HepG2 (cell line): ENCODE measurements around the gene MAN1A2. TPM values are rescaled to one million over a fixed set of nuclear protein-coding genes. Genes with fewer than 3 reads are reported as not detected.

Source experiments
- ATAC-seq: fragments of 200-7000 bp; cut with Tn5 transposase; 3 replicates; pipeline ENCODE4 v1.9.1; 2020; ENCODE audit warnings: mild to moderate bottlenecking, moderate library complexity
- BruUV-seq: library from RNA; stranded (reverse); fragments of 400-500 nt; replicated peaks from 2 replicates; lab custom pipeline; 2021; lab: Mats Ljungman, UMichigan
- CTCF ChIA-PET: fragments of 300-600 bp; formaldehyde crosslinking; extraction: SDS; loops from one replicate; lab custom pipeline; 2021; ENCODE audit warnings: low total read pairs, inconsistent platforms, low intra/inter-chr PET ratio; lab: Yijun Ruan, JAX
- POLR2A ChIA-PET: fragments of 350-600 bp; sonication (Branson Sonifier 250); formaldehyde crosslinking; loops from one replicate; lab custom pipeline; 2020; ENCODE audit warnings: antibody characterized with exemption, inconsistent platforms; lab: Yijun Ruan, JAX
- DNase-seq: peaks from one replicate; pipeline ENCODE4 v3.0.0-alpha.2; 2015; ENCODE audit warnings: low spot score
- FAIRE-seq: peaks from 3 replicates; lab custom pipeline; 2011; peaks lifted over from hg19 to GRCh38; lab: Jason Lieb, UNC
- H2AFZ ChIP-seq: one replicate; pipeline ENCODE4 v1.6.1; 2011; ENCODE audit warnings: low read length, inconsistent platforms
- H3K27ac ChIP-seq: fragments of 300-600 bp; 3 replicates; pipeline ENCODE4 v1.8.0; 2011; ENCODE audit warnings: mixed run types, mild to moderate bottlenecking, mixed read lengths, low read length, inconsistent platforms; ENCODE audit not compliant: insufficient read depth; ENCODE audit errors: extremely low read length
- H3K27me3 ChIP-seq, 2 experiments: fragments of 200-600 bp in 1 of 2; 2 replicates in 1 of 2; 3 replicates in 1 of 2; pipeline versions ENCODE4 v1.6.0 to v1.8.0; 2011; ENCODE audit warnings: low read length in 2 of 2, mild to moderate bottlenecking in 2 of 2, moderate library complexity in 2 of 2, inconsistent platforms in 1 of 2; ENCODE audit not compliant: insufficient read depth in 2 of 2, control insufficient read depth in 1 of 2
- H3K36me3 ChIP-seq, 2 experiments: fragments of 200-600 bp in 1 of 2; replicated peaks in 1 of 2; 2 replicates in 1 of 2; 3 replicates in 1 of 2; pipeline versions ENCODE4 v1.5.1 to v1.8.0; 2011; ENCODE audit warnings: low read length in 2 of 2, inconsistent platforms in 1 of 2; ENCODE audit not compliant: insufficient read depth in 2 of 2, control insufficient read depth in 1 of 2
- H3K4me1 ChIP-seq: 2 replicates; pipeline ENCODE4 v1.5.1; 2012; ENCODE audit warnings: low read length, inconsistent platforms; ENCODE audit not compliant: insufficient read depth
- H3K4me2 ChIP-seq: 2 replicates; pipeline ENCODE4 v1.6.0; 2011; ENCODE audit warnings: low read depth, low read length, inconsistent platforms
- H3K4me3 ChIP-seq, 3 experiments: fragments of 200-600 bp in 1 of 3; sonication (generic), shearing (Covaris generic) in 1 of 3; replicated peaks in 1 of 3; 2 replicates each; pipeline ENCODE4 v1.5.1; 2011 to 2016; ENCODE audit warnings: low read length in 3 of 3, inconsistent platforms in 2 of 3, low read depth in 2 of 3, mild to moderate bottlenecking in 2 of 3, control low read depth in 1 of 3, mixed read lengths in 1 of 3; ENCODE audit not compliant: insufficient read depth in 1 of 3
- H3K79me2 ChIP-seq: one replicate; pipeline ENCODE4 v1.6.1; 2011; ENCODE audit warnings: low read length, inconsistent platforms; ENCODE audit not compliant: insufficient read depth
- H3K9ac ChIP-seq: 2 replicates; pipeline ENCODE4 v1.6.0; 2011; ENCODE audit warnings: mild to moderate bottlenecking, low read depth, low read length, inconsistent platforms; ENCODE audit not compliant: insufficient read depth
- H3K9me3 ChIP-seq: 2 replicates; pipeline ENCODE4 v1.5.1; 2012; ENCODE audit warnings: mild to moderate bottlenecking, low read length
- H4K20me1 ChIP-seq: 2 replicates; pipeline ENCODE4 v1.6.0; 2011; ENCODE audit warnings: inconsistent platforms, mild to moderate bottlenecking, low read length, moderate library complexity; ENCODE audit not compliant: insufficient read depth
- CENPT ChIP-seq: sonication (generic); formaldehyde crosslinking; IDR thresholded peaks from 2 replicates; pipeline ENCODE4 v1.8.0; 2022; ENCODE audit warnings: low read depth, mild to moderate bottlenecking, moderate library complexity, missing genetic modification reagents
- HIVEP1 ChIP-seq: sonication (generic); formaldehyde crosslinking; IDR thresholded peaks from 2 replicates; pipeline ENCODE4 v1.4.0; 2020; ENCODE audit warnings: mild to moderate bottlenecking, missing genetic modification reagents
- HOXD1 ChIP-seq: sonication (generic); formaldehyde crosslinking; IDR thresholded peaks from 2 replicates; pipeline ENCODE4 v1.5.0; 2020; ENCODE audit warnings: missing genetic modification reagents
- JARID2 ChIP-seq: sonication (generic); formaldehyde crosslinking; IDR thresholded peaks from 2 replicates; pipeline ENCODE4 v1.8.1; 2023; ENCODE audit warnings: missing genetic modification reagents, inconsistent platforms; ENCODE audit not compliant: insufficient replicate concordance
- MXD4 ChIP-seq: IDR thresholded peaks from 2 replicates; pipeline ENCODE4 v1.6.1; 2016; ENCODE audit warnings: mild to moderate bottlenecking, missing biosample characterization, missing genetic modification reagents
- NBN ChIP-seq: fragments of 450-650 bp; conservative IDR thresholded peaks from 2 replicates; pipeline ENCODE4 v1.6.1; 2017
- NFIB ChIP-seq: sonication (generic); formaldehyde crosslinking; IDR thresholded peaks from 2 replicates; pipeline ENCODE4 v1.9.0; 2021; ENCODE audit warnings: missing genetic modification reagents, mild to moderate bottlenecking, borderline replicate concordance
- RBFOX2 ChIP-seq: fragments of 200-400 bp; formaldehyde crosslinking; IDR thresholded peaks from 2 replicates; pipeline ENCODE4 v1.6.1; 2017; ENCODE audit warnings: low read depth, mild to moderate bottlenecking, low read length
- SKI ChIP-seq: fragments of 450-650 bp; IDR thresholded peaks from one replicate; pipeline ENCODE4 v1.6.1; 2018; ENCODE audit warnings: mild to moderate bottlenecking; ENCODE audit not compliant: partially characterized antibody
- YY1 ChIP-seq: IDR thresholded peaks from 2 replicates; pipeline ENCODE4 v1.6.1; 2011; ENCODE audit warnings: low read length, low read depth, moderate library complexity, mild to moderate bottlenecking; ENCODE audit not compliant: insufficient read depth, insufficient replicate concordance
- ZKSCAN5 ChIP-seq: sonication (generic); formaldehyde crosslinking; IDR thresholded peaks from 2 replicates; pipeline ENCODE4 v1.5.1; 2020; ENCODE audit warnings: mild to moderate bottlenecking, missing genetic modification reagents
- ZKSCAN8 ChIP-seq: IDR thresholded peaks from 2 replicates; pipeline ENCODE4 v1.6.1; 2016; ENCODE audit warnings: borderline replicate concordance, missing genetic modification reagents, missing compliant biosample characterization
- ZNF24 ChIP-seq: fragments of 450-650 bp; IDR thresholded peaks from 2 replicates; pipeline ENCODE4 v1.6.1; 2017; ENCODE audit warnings: antibody characterized with exemption, mild to moderate bottlenecking
- WGBS: methylation state at CpG from one replicate; pipeline ENCODE4 v1.1.6; 2017; ENCODE audit warnings: low lambda C conversion rate; 5-methylcytosine and 5-hydroxymethylcytosine counted together
- in situ Hi-C: cut with HindIII; loops from 2 replicates; pipeline ENCODE4 v1.10.0; 2017; ENCODE audit warnings: low pct_unique_long_range_greater_than_20kb; ENCODE audit not compliant: extremely low pct_ligation_motif_present
- intact Hi-C: fragments of 100-400 bp; cut with micrococcal nuclease; formaldehyde crosslinking; loops from one replicate; pipeline ENCODE4 v1.10.0; 2022; ENCODE audit not compliant: unreplicated experiment
- polyA plus RNA-seq, 8 experiments: library from polyadenylated mRNA; depleted of rRNA in 3 of 8; stranded (reverse) in 7 of 8; unstranded in 1 of 8; fragments of >200 nt; fragmentation: Illumina TruSeq in 4 of 8; extraction: Trizol in 4 of 8; gene quantifications; 2 replicates each; pipeline versions ENCODE4 v1.2.1 to v1.2.3, GENCODE V29; 2011 to 2016; ENCODE audit warnings: low read depth in 4 of 8, missing spikeins in 1 of 8, mixed read lengths in 1 of 8; ENCODE audit not compliant: insufficient read depth in 1 of 8
- total RNA-seq, 5 experiments: library from RNA; depleted of rRNA; stranded (reverse); fragments of >200 nt; fragmentation: Illumina TruSeq; extraction: Trizol; gene quantifications; 2 replicates each; pipeline ENCODE4 v1.2.3, GENCODE V29; 2016; ENCODE audit warnings: low read depth in 1 of 5
- TF ChIP-seq, protein P1 (sequence below): sonication (generic); formaldehyde crosslinking; IDR thresholded peaks from 2 replicates; pipeline ENCODE4 v1.4.0; 2020; ENCODE audit warnings: mild to moderate bottlenecking, missing genetic modification reagents, borderline replicate concordance

MAN1A2 gene
- total and polyA plus RNA-seq, 2 of the 13 experiments (the other 11 are each of a cell fraction or from before 2014, with no cell fraction given) = 8.0 to 19.9 TPM

DNA sequence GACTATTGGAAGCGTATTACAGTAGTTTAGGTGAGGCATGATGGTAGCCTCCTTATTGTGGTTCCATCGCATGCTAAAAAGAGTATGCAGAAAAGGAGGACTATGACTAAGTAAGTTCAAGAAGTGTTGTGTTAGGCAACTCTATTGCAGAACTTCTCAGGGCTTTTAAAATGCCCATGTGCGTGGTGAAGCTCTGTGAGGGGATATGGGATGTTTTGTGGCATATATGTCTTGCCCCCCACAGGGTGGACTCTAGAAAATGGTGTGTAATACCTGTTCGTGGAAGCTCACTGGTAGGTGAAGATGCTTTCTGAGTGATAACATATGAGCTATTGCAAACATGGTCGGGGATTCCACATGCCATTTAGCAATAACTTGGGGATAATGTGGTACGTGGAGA lies 31.7 kb downstream of the MAN1A2 start:
- in situ Hi-C loops = no loop called here
- Histone ChIP-seq H3K36me3 (no peaks in the 10 kb centered on the region), H3K9me3 (peaks cover 13% of the 10 kb centered on the region), H3K27me3 (no peaks in the 10 kb centered on the region), H3K27ac (no peak overlapping the region), H3K4me1 (no peaks in the 10 kb centered on the region), H3K9ac (no peak overlapping the region), H3K4me2 (no peak overlapping the region), H3K4me3 (no peak overlapping the region), H2AFZ (no peak overlapping the region), H3K79me2 (peaks cover 4% of the 10 kb centered on the region), H4K20me1 (no peaks in the 10 kb centered on the region)
- intact Hi-C loops = no loop called here
- TF ChIP-seq, protein P1, sequence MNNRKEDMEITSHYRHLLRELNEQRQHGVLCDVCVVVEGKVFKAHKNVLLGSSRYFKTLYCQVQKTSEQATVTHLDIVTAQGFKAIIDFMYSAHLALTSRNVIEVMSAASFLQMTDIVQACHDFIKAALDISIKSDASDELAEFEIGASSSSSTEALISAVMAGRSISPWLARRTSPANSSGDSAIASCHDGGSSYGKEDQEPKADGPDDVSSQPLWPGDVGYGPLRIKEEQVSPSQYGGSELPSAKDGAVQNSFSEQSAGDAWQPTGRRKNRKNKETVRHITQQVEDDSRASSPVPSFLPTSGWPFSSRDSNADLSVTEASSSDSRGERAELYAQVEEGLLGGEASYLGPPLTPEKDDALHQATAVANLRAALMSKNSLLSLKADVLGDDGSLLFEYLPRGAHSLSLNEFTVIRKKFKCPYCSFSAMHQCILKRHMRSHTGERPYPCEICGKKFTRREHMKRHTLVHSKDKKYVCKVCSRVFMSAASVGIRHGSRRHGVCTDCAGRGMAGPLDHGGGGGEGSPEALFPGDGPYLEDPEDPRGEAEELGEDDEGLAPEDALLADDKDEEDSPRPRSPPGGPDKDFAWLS = no peak
- TF ChIP-seq ZKSCAN5 (CRISPR knock-in tag) (no peak), NBN (no peak), HOXD1 (CRISPR knock-in tag) (no peak), NFIB (CRISPR knock-in tag) (no peak), ZKSCAN8 (CRISPR knock-in tag) (no peak), HIVEP1 (CRISPR knock-in tag) (no peak), YY1 (no peak), JARID2 (CRISPR knock-in tag) (no peak), RBFOX2 (no peak), ZNF24 (no peak), SKI (no peak), MXD4 (no peak), CENPT (CRISPR knock-in tag) (no peak)
- WGBS = 82% methylated on average over 6 of the region's 6 CpGs
- ChIA-PET CTCF (no interaction called here), POLR2A (no interaction called here)
- FAIRE-seq (no peak), ATAC-seq (no peak), DNase-seq (no peak)
- no TSS peak for BruUV-seq
